Brain microvascular endothelial cell (primary cell): Measurements from ENCODE around the gene P2RX2.

Source experiments
- DNase-seq: peaks from one replicate; pipeline ENCODE4 v3.0.0-alpha.2; 2020
- H3K27ac ChIP-seq: fragments of 250-450 bp; sonication (Bioruptor Pico); 2 replicates; pipeline ENCODE4 v1.5.1; 2020; ENCODE audit warnings: mild to moderate bottlenecking, moderate library complexity
- H3K27me3 ChIP-seq: fragments of 250-450 bp; sonication (Bioruptor Pico); replicated peaks from 2 replicates; pipeline ENCODE4 v1.5.1; 2020; ENCODE audit warnings: mild to moderate bottlenecking
- H3K36me3 ChIP-seq: fragments of 250-450 bp; sonication (Bioruptor Pico); replicated peaks from 2 replicates; pipeline ENCODE4 v1.5.1; 2020; ENCODE audit warnings: mild to moderate bottlenecking
- H3K4me3 ChIP-seq: 2 replicates; pipeline ENCODE4 v1.5.1; 2011; ENCODE audit warnings: low read depth, mild to moderate bottlenecking, control low read depth, low read length, moderate library complexity
- in situ Hi-C: cut with HindIII; loops from 2 replicates; pipeline ENCODE4 v1.10.0; 2017; ENCODE audit warnings: low sequenced_read_pairs, low pct_ligation_motif_present
- TF ChIP-seq, protein P1 (sequence below): IDR thresholded peaks from 2 replicates; pipeline ENCODE4 v1.5.1; 2011; ENCODE audit warnings: low read depth, mild to moderate bottlenecking, moderate library complexity, low read length, control low read depth, inconsistent platforms; ENCODE audit errors: missing control alignments

P2RX2 gene

DNA sequence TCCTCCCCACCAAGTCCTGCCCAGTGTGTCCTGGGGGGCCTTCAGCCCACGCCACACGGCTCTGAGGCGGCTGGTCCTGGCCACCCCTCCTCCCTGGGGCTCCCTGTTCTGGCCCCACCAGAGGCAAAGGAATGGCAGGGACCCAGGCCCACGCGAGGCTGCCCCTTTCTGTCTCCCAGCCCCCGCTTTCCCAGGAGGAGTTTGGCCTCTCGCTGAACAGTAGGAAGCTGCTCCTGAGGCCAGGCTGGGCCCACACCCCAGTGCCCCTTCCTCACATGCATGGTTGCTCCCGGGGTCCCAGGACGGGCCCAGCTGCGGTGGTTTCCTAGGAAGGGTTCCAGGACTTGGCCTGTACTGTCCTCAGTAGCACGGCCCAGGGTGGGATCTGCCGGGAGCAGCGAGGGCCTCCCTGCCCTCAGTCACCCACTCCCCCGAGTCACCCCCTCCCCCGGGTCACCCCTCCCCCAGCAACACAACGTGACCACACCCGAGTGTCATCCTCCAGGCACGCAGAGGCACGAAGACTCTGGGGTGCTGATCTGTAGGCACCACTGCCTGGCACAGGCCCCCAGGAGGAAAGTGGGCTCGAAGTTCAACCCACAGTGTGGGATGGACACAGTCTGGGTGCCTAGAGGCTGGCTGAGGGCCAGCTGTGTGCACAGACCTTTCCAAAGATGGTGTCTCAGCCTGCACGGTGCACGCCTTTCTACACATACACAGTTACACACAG, 41.2 kb upstream of the P2RX2 start:
- in situ Hi-C loops: no loop called here
- Histone ChIP-seq H3K27ac (no peak overlapping the region), H3K36me3 (peaks cover 22% of the 10 kb centered on the region), H3K27me3 (peaks cover under 1% of the 10 kb centered on the region), H3K4me3 (no peak overlapping the region)
- no peak for DNase-seq
- TF ChIP-seq, protein P1, sequence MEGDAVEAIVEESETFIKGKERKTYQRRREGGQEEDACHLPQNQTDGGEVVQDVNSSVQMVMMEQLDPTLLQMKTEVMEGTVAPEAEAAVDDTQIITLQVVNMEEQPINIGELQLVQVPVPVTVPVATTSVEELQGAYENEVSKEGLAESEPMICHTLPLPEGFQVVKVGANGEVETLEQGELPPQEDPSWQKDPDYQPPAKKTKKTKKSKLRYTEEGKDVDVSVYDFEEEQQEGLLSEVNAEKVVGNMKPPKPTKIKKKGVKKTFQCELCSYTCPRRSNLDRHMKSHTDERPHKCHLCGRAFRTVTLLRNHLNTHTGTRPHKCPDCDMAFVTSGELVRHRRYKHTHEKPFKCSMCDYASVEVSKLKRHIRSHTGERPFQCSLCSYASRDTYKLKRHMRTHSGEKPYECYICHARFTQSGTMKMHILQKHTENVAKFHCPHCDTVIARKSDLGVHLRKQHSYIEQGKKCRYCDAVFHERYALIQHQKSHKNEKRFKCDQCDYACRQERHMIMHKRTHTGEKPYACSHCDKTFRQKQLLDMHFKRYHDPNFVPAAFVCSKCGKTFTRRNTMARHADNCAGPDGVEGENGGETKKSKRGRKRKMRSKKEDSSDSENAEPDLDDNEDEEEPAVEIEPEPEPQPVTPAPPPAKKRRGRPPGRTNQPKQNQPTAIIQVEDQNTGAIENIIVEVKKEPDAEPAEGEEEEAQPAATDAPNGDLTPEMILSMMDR: no peak

DNA sequence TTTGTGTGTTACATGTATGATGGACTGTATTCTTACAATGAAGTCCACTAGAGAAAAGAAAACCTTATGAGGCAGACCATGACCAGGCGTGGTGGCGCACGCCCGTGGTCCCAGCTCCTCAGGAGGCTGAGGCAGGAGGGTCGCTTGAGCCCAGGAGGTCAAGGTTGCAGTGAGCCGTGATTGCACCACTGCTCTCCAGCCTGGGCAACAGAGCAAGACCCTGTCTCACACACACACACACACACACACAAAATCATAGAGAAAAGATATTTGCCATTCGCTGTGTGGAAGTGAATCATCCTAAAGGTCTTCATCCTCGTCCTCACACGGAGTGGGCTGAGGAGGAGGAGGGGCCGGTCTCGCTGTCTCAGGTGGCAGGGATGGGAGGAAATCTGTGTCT, 40.5 kb upstream of the P2RX2 start:
- in situ Hi-C loops: no loop called here
- Histone ChIP-seq H3K36me3 (peaks cover 17% of the 10 kb centered on the region), H3K27me3 (peaks cover 8% of the 10 kb centered on the region), H3K4me3 (no peak overlapping the region), H3K27ac (no peak overlapping the region)
- TF ChIP-seq, protein P1: no peak
- no peak for DNase-seq

DNA sequence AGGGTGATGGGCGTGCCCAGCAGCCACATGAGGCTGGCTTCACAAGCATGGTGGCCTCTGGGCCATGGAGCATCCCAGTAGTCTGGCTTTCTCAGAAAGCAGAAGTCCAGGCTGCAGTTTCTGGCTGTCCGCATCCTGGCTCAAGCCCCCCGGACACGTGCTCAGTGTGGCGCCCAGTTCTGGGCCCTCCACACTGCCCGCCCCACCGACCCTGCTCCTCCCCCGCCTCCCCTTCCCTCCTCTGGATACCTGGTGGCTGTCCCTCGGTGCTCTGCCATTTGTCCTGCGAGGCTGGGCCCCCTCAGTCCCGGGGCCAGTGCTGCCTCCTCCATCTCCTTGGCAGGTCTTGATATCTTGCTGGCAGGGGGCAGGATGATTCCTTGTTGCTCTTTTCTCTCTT, 39.8 kb upstream of the P2RX2 start:
- TF ChIP-seq, protein P1: no peak
- Histone ChIP-seq H3K27me3 (peaks cover 9% of the 10 kb centered on the region), H3K36me3 (peaks cover 17% of the 10 kb centered on the region), H3K4me3 (no peak overlapping the region), H3K27ac (no peak overlapping the region)
- DNase-seq: no peak
- in situ Hi-C loops: no loop called here

DNA sequence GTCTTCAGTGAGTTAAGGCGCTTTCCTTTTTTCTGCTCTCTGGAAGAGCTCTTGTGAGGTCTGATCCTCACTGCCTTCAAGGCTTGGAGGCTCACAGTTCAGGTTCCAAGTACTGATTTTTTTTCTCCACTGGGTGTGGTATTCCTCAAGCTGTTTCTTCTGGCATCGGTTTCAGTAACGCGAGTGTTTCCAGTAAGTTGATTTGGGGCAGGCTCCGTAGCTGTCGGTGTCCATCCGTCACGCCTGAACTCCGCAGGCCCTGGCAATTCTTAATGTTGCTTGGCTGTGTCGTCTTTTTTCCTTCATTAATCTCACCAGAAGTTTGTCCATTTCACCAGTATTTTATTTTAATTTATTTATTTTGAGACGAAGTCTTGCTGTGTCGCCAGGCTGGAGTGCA, 38.8 kb upstream of the P2RX2 start:
- Histone ChIP-seq H3K36me3 (peaks cover 12% of the 10 kb centered on the region), H3K4me3 (no peak overlapping the region), H3K27me3 (peaks cover 9% of the 10 kb centered on the region), H3K27ac (no peak overlapping the region)
- no peak for DNase-seq
- TF ChIP-seq, protein P1: no peak
- in situ Hi-C loops: no loop called here

DNA sequence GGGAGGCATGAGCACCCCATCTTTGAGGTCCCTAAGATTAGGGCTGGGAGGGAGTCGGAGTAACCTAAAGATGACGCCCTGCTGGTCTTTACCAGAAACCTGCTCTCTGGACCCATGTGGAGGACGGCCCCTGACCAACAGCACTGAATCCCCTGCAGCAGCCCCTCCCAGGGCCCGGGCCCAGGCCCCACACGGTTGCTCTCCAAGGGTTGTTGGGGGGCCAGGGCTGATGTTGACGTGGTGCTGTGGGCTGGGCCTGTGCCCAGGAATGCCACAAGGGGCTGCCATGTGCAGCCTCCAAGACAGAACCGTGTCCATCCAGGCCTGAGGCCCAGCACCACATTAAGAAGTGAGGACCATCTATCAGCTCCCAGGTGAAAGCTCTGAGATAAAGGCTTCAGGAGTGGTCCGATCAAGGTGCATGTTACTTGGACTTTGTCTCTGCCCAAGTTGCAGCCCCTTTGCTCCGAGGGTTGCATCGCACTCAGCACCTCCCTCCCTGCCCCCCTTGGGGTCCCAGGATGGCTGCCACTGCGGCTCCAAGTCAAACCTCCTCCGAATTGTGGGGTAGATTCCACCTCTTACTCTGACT, 37.8 kb upstream of the P2RX2 start:
- Histone ChIP-seq H3K36me3 (peaks cover 8% of the 10 kb centered on the region), H3K27me3 (peaks cover 9% of the 10 kb centered on the region), H3K27ac (no peak overlapping the region), H3K4me3 (no peak overlapping the region)
- TF ChIP-seq, protein P1: no peak
- no peak for DNase-seq
- in situ Hi-C loops: no loop called here
